ENCODE data around the gene METAP1. TPM values are rescaled to one million over a fixed set of nuclear protein-coding genes. Genes with fewer than 3 reads are reported as not detected.

METAP1 gene
- total RNA-seq, 3 donors from 2014 or later (not counting 1 experiment from before 2014, with no cell fraction given): 41.1 to 54.3 (median 41.5) TPM

DNA sequence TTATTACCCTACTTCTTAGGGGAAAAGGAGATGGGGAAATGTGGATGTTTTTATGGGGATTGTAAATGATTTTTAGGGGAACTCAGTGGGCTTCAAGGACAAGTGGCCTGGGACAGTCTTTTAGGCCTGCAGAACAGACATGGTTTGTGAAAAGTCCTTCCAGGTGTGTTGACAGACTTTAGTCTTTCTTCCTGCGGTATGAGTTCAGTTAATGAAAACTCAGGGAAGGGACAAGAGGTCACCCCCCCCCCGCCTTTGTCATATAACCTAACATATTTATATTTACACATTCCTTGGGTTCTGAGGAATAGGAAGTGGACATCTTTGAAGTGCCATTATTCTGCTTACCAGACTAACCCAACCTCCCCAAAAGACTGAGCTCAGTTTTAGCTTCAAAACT lies 31.8 kb downstream of the METAP1 start:
- Histone ChIP-seq H3K27ac (ENCODE audit: low read length) (no peak overlapping the region), H3K4me1 (ENCODE audit: control insufficient read depth, insufficient read depth, low read length) (no peaks in the 10 kb centered on the region), H3K27me3 (ENCODE audit: control insufficient read depth, insufficient read depth, low read length) (no peaks in the 10 kb centered on the region), H3K36me3 (ENCODE audit: control insufficient read depth, insufficient read depth, low read length) (no peaks in the 10 kb centered on the region), H3K9me3 (ENCODE audit: control insufficient read depth, insufficient read depth, low read length) (no peaks in the 10 kb centered on the region), H3K4me3 (ENCODE audit: low read length) (no peak overlapping the region)
- no peak for ATAC-seq
- Mint-ChIP-seq H3K36me3 (no peaks in the 10 kb centered on the region), H3K27me3 (ENCODE audit: low read depth in 2 of 2) (no peaks in the 10 kb centered on the region), H3K4me1 (peaks cover 48 to 73% of the 10 kb centered on the region in 2 donors), H3K4me3 (no peak overlapping the region), H3K9me3 (no peaks in the 10 kb centered on the region), H3K27ac (peak overlapping the region; percentile 32 to 59)
- whole genome bisulfite sequencing (ENCODE audit: insufficient coverage): no CpG with 5 or more reads among the region's 2 CpGs
- TF ChIP-seq, protein P1, sequence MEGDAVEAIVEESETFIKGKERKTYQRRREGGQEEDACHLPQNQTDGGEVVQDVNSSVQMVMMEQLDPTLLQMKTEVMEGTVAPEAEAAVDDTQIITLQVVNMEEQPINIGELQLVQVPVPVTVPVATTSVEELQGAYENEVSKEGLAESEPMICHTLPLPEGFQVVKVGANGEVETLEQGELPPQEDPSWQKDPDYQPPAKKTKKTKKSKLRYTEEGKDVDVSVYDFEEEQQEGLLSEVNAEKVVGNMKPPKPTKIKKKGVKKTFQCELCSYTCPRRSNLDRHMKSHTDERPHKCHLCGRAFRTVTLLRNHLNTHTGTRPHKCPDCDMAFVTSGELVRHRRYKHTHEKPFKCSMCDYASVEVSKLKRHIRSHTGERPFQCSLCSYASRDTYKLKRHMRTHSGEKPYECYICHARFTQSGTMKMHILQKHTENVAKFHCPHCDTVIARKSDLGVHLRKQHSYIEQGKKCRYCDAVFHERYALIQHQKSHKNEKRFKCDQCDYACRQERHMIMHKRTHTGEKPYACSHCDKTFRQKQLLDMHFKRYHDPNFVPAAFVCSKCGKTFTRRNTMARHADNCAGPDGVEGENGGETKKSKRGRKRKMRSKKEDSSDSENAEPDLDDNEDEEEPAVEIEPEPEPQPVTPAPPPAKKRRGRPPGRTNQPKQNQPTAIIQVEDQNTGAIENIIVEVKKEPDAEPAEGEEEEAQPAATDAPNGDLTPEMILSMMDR (IDR thresholded peaks at IDR 0.05): no peak
- intact Hi-C loops (cut with micrococcal nuclease): no loop called here
- DNase-seq: no peak

DNA sequence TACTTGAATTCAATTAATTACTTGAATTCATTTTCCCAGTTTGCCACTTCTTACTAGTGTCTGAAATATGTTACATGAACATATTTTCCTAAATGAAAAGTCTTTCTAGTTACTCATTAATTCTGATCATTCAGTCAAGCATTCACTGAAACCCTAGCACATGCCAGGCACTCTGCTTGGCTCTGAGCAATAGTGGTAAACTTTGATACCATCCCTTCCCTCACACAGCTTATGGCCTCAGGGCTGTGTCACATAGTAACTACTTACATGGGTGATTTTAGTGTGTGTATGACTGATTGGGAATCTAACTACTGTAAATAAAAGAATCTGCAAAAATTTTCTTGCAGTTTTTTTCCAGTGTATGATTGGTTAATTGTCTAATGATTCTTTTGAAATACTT lies 32.7 kb downstream of the METAP1 start:
- TF ChIP-seq, protein P1 (IDR thresholded peaks at IDR 0.05): no peak
- H3K4me3 ChIP-seq (ENCODE audit: low read length): no peak overlapping the region
- no peaks in the 10 kb centered on the region for H3K27me3 ChIP-seq (ENCODE audit: control insufficient read depth, insufficient read depth, low read length)
- intact Hi-C loops (cut with micrococcal nuclease): no loop called here
- H3K4me1 ChIP-seq (ENCODE audit: control insufficient read depth, insufficient read depth, low read length): no peaks in the 10 kb centered on the region
- no peak overlapping the region for H3K4me3 Mint-ChIP-seq
- peak overlapping the region; percentile 55 to 59 for H3K27ac Mint-ChIP-seq
- H3K36me3 ChIP-seq (ENCODE audit: control insufficient read depth, insufficient read depth, low read length): no peaks in the 10 kb centered on the region
- no peaks in the 10 kb centered on the region for H3K36me3 Mint-ChIP-seq
- no peak overlapping the region for H3K27ac ChIP-seq (ENCODE audit: low read length)
- H3K9me3 ChIP-seq (ENCODE audit: control insufficient read depth, insufficient read depth, low read length): no peaks in the 10 kb centered on the region
- no peak for DNase-seq
- ATAC-seq: no peak
- H3K27me3 Mint-ChIP-seq (ENCODE audit: low read depth in 2 of 2): no peaks in the 10 kb centered on the region
- H3K4me1 Mint-ChIP-seq: peaks cover 55 to 70% of the 10 kb centered on the region in 2 donors
- no peaks in the 10 kb centered on the region for H3K9me3 Mint-ChIP-seq

DNA sequence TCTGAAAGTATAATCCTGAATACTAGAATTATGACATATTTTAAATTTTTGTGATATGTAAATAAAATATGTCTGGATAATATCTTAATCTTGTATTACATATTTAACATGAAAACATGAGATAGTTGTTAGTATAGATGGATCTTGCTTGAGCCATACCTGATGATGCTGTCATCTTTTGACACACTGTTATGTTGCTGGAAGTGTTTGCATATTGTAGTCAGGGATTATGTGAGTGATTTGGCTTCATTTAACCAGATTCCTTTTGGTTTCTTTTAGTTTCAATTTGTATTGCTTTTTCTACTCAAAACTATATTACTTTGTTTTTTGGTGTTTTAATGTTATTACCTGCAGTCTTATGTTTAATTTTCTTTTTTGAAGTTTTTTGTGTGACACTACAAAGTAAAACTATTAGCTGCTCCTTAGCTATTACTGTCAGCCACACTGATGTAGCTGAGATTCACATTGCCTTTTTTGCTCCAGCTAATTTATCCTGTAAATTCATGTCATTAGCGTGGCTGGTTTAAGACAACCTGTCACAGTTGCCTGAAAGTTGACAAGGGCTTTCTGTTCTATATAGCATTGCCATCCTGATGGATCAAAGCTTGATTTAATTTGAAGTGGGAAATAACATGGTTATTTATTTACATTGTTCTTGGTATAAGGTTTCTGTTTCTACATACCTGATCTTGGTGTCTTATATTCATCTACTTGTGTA lies 33.7 kb downstream of the METAP1 start:
- Histone ChIP-seq H3K27ac (ENCODE audit: low read length) (no peak overlapping the region), H3K9me3 (ENCODE audit: control insufficient read depth, insufficient read depth, low read length) (no peaks in the 10 kb centered on the region), H3K36me3 (ENCODE audit: control insufficient read depth, insufficient read depth, low read length) (no peaks in the 10 kb centered on the region), H3K4me1 (ENCODE audit: control insufficient read depth, insufficient read depth, low read length) (no peaks in the 10 kb centered on the region), H3K27me3 (ENCODE audit: control insufficient read depth, insufficient read depth, low read length) (no peaks in the 10 kb centered on the region), H3K4me3 (ENCODE audit: low read length) (no peak overlapping the region)
- ATAC-seq (peak in 1 of 3 donors; percentile 60), DNase-seq (no peak)
- TF ChIP-seq, protein P1 (IDR thresholded peaks at IDR 0.05): no peak
- Mint-ChIP-seq H3K27me3 (ENCODE audit: low read depth in 2 of 2) (no peaks in the 10 kb centered on the region), H3K27ac (peak overlapping the region; percentile 77 to 80), H3K36me3 (no peaks in the 10 kb centered on the region), H3K4me3 (no peak overlapping the region), H3K9me3 (no peaks in the 10 kb centered on the region), H3K4me1 (peaks cover 60 to 63% of the 10 kb centered on the region in 2 donors)
- intact Hi-C loops (cut with micrococcal nuclease): no loop called here
- WGBS (ENCODE audit: insufficient coverage): 95% methylated on average over 1 of the region's 1 CpG

DNA sequence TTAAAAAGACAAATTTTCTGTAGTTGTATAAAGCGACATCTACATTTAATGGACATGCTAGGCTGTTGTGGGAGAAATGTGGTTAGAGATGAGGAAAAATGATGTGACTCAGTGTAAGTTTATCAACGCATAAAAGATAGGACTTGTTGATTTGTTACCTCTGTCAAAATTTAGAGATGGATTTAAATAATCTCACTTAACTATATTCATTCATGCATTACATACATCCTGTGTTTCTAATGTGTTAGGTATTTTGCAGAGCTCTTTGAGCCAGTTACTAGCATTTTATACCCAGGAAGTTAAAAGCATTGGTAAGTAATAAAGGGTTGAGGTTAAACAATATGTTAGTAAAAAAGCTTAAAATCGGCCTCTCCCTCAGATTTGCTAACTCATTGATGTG lies 34.3 kb downstream of the METAP1 start:
- Mint-ChIP-seq H3K9me3 (no peaks in the 10 kb centered on the region), H3K27me3 (ENCODE audit: low read depth in 2 of 2) (no peaks in the 10 kb centered on the region), H3K4me1 (peaks cover 53 to 57% of the 10 kb centered on the region in 2 donors), H3K36me3 (no peaks in the 10 kb centered on the region), H3K4me3 (peak overlapping the region; percentile 4), H3K27ac (peak overlapping the region; percentile 77 to 80)
- no peak for DNase-seq
- ATAC-seq: peak in 2 of 3 donors; percentile 53 to 64
- no peaks in the 10 kb centered on the region for H3K27me3 ChIP-seq (ENCODE audit: control insufficient read depth, insufficient read depth, low read length)
- H3K4me1 ChIP-seq (ENCODE audit: control insufficient read depth, insufficient read depth, low read length): no peaks in the 10 kb centered on the region
- no peak overlapping the region for H3K27ac ChIP-seq (ENCODE audit: low read length)
- intact Hi-C loops (cut with micrococcal nuclease): no loop called here
- H3K36me3 ChIP-seq (ENCODE audit: control insufficient read depth, insufficient read depth, low read length): no peaks in the 10 kb centered on the region
- WGBS (ENCODE audit: insufficient coverage): 63% methylated on average over 2 of the region's 3 CpGs
- no peaks in the 10 kb centered on the region for H3K9me3 ChIP-seq (ENCODE audit: control insufficient read depth, insufficient read depth, low read length)
- no peak overlapping the region for H3K4me3 ChIP-seq (ENCODE audit: low read length)
- TF ChIP-seq, protein P1 (IDR thresholded peaks at IDR 0.05): no peak

All from natural killer cell (primary cell).